Measurements from ENCODE around the gene SREBF2. TPM values are rescaled to one million over a fixed set of nuclear protein-coding genes. Genes with fewer than 3 reads are reported as not detected.

The SREBF2 gene
- total RNA-seq, 2 experiments from 2014 or later, result 167 to 312 TPM

- peaks cover 43% of the 10 kb centered on the region for H4K20me1 ChIP-seq (ENCODE audit: insufficient read depth, low read length)
- peaks cover 88% of the 10 kb centered on the region for H3K4me1 ChIP-seq (ENCODE audit: insufficient read depth, low read length, poor library complexity, severe bottlenecking)
Measured at GRCh38 chr22:41841085-41841712, 8.3 kb downstream of the SREBF2 start.

GRCh38 chr22:41842996-41843970, 10.4 kb downstream of the SREBF2 start:
- CTCF ChIA-PET (ENCODE audit: unreplicated experiment), result interaction anchor here (0.6 to 1.5 kb wide), 2 partner anchors 16 to 43 kb away, joined by 3 read pairs; no protein-coding TSS in a partner anchor

More at GRCh38 chr22:41841085-41841712, 8.3 kb downstream of the SREBF2 start:
- peaks cover 93% of the 10 kb centered on the region for H3K36me3 ChIP-seq (ENCODE audit: insufficient read depth, low read length)
- no peak for TF ChIP-seq CTCF (conservative IDR thresholded peaks at IDR 0.05; ENCODE audit: low read length)
- no peak for TF ChIP-seq EZH2phosphoT487 (IDR thresholded peaks at IDR 0.05; ENCODE audit: borderline replicate concordance, low read depth, low read length)
- intact Hi-C loops (cut with micrococcal nuclease; ENCODE audit: unreplicated experiment), result no loop called here
- peak overlapping the region; percentile 41 for H3K4me2 ChIP-seq (ENCODE audit: low read length)
- ChIA-PET CTCF (ENCODE audit: unreplicated experiment) (no interaction called here), POLR2A (interaction anchor here (0.7 to 2.3 kb wide), 3 partner anchors 10 to 72 kb away, joined by 4 to 8 read pairs (median 6); no protein-coding TSS in a partner anchor)
- no peak for DNase-seq (ENCODE audit: low spot score)
- H3K9me3 ChIP-seq (ENCODE audit: low read length), result no peaks in the 10 kb centered on the region
- peaks cover 96% of the 10 kb centered on the region for H3K79me2 ChIP-seq (ENCODE audit: insufficient read depth, low read depth, low read length)
- H3K9me2 ChIP-seq (ENCODE audit: insufficient read depth, low read length), result no peaks in the 10 kb centered on the region
- peak overlapping the region; percentile 31 for H3K27ac ChIP-seq (ENCODE audit: low read depth, low read length, poor library complexity, severe bottlenecking)
- no TSS peak for BruUV-seq (replicated peaks)
- no peak overlapping the region for H2AFZ ChIP-seq (ENCODE audit: low read length)
- no peak overlapping the region for H3K4me3 ChIP-seq (ENCODE audit: low read depth, low read length, poor library complexity, severe bottlenecking)

More at GRCh38 chr22:41842996-41843970, 10.4 kb downstream of the SREBF2 start:
- intact Hi-C loops (cut with micrococcal nuclease; ENCODE audit: unreplicated experiment), result no loop called here
- peak overlapping the region; percentile 57 for H3K27ac ChIP-seq (ENCODE audit: low read depth, low read length, poor library complexity, severe bottlenecking)
- peaks cover 39% of the 10 kb centered on the region for H4K20me1 ChIP-seq (ENCODE audit: insufficient read depth, low read length)
- H2AFZ ChIP-seq (ENCODE audit: low read length), result no peak overlapping the region
- peaks cover 90% of the 10 kb centered on the region for H3K36me3 ChIP-seq (ENCODE audit: insufficient read depth, low read length)
- peaks cover 100% of the 10 kb centered on the region for H3K79me2 ChIP-seq (ENCODE audit: insufficient read depth, low read depth, low read length)
- H3K9me3 ChIP-seq (ENCODE audit: low read length), result no peaks in the 10 kb centered on the region
- peaks cover 93% of the 10 kb centered on the region for H3K4me1 ChIP-seq (ENCODE audit: insufficient read depth, low read length, poor library complexity, severe bottlenecking)
- POLR2A ChIA-PET, result interaction anchor here (0.5 to 2.8 kb wide), 6 partner anchors 8 to 704 kb away, joined by 3 to 16 read pairs (median 6); partner anchors contain the start of gene SREBF2
- BruUV-seq (replicated peaks), result no TSS peak
- H3K4me2 ChIP-seq (ENCODE audit: low read length), result peak overlapping the region; percentile 72
- DNase-seq (ENCODE audit: low spot score), result peak; percentile 63
- peak overlapping the region; percentile 25 for H3K4me3 ChIP-seq (ENCODE audit: low read depth, low read length, poor library complexity, severe bottlenecking)
- no peak for TF ChIP-seq CTCF (conservative IDR thresholded peaks at IDR 0.05; ENCODE audit: low read length)
- no peak for TF ChIP-seq EZH2phosphoT487 (IDR thresholded peaks at IDR 0.05; ENCODE audit: borderline replicate concordance, low read depth, low read length)
- H3K9me2 ChIP-seq (ENCODE audit: insufficient read depth, low read length), result no peaks in the 10 kb centered on the region
